GM21423 (cell line): ENCODE results near the gene NOTCH4.
"Not testable (repeated sequence)": the region's sequence is repeated elsewhere in the genome, so short reads cannot be mapped to it uniquely, and the experiment has no call there.

ENCODE experiments used
- ATAC-seq: cut with Tn5 transposase; IDR thresholded peaks from one replicate; pipeline ENCODE4 v1.9.1; 2021; ENCODE audit warnings: mild to moderate bottlenecking, moderate library complexity; ENCODE audit not compliant: unreplicated experiment

NOTCH4 gene

DNA sequence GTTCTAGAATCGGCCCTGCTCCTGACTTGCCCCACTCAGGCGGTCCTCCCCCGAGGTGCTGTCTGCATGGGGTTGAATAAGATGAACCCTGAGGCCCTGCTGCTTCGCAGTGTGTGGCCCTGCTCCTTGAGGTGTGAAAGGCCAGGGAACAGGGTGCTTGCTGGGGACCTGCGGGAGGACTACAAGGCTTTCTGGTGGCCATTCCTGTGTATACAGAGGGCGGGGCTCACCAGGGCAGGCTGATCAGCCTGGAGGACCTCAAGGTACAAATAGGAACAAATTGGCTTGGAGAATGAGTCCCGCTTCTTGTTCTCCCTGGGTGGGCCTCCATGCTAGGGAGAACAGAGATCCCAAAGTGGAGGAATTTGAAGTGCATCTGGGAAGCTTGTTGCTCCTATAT lies 5.7 kb downstream of the NOTCH4 start:
- ATAC-seq: no peak

DNA sequence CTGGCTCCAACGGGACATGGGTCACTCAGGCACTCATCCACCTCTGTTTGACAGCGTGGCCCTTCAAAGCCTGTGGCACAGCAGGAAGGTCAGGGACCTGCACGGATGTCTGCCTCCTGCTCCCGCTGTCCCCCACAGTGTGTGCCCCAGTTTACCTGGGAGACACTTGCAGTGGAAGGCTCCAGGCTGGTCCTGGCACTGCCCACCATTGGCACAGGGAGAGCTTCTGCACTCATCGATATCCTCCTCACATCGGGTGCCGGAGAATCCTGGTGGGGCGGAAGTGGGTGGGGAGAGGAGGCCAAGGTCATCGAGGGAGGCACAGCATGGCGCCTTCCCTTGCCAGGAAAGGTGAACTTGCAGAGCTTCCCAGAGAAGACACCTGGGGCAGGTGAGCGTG lies 6.9 kb downstream of the NOTCH4 start:
- no peak for ATAC-seq

DNA sequence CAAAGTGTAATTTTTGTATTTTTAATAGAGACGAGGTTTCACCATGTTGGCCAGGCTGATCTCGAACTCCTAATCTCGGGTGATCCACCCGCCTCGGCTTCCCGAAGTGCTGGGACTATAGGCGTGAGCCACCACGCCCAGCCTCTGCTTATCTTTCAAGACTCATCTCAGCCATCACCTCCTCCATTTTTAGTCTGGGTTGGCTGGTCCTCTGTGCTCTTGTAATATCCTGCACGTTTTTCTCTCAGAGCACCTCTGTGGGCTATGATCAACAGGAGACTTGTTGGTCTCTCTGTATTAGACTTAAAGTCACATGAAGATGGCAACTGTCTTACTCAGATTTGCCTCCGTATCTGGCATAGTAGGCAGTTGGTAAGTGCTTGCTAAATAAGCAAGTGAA lies 7.6 kb downstream of the NOTCH4 start:
- no peak for ATAC-seq

DNA sequence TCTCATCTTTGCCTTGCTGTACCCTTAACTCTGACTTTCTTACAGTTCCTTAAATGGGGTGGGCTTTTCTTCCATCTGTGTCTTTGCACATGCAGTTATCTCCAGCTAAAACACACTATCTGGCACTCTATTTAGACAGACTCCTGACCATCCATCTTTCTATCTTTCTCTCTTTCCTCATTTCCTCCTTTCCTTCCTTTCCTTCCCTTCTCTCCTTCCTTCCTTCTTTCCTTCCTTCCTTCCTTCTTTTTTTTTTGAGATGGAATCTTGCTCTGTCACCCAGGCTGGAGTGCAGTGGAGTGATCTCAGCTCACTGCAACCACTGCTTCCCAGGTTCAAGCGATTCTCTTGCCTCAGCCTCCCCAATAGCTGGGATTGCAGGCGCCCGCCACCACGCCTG lies 8.2 kb downstream of the NOTCH4 start:
- ATAC-seq: no peak

DNA sequence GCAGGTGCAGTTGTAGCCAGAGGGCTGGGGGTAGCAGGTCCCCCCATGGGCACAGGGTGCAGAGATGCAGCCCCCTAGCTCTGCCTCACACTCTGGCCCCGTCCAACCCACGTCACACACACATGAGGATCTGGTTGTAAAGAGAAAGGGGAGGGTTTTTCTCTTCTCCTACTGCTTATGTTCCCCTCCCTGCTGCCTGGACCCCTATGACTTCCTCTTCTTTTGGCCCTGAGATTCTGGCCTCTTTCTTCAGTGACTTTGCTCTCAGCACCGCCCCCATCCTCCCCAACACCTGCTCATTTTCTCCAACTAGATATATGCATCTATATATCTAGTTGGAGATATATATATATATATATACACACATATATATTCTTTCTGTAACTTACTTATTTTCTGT lies 9.7 kb downstream of the NOTCH4 start:
- ATAC-seq: no peak

DNA sequence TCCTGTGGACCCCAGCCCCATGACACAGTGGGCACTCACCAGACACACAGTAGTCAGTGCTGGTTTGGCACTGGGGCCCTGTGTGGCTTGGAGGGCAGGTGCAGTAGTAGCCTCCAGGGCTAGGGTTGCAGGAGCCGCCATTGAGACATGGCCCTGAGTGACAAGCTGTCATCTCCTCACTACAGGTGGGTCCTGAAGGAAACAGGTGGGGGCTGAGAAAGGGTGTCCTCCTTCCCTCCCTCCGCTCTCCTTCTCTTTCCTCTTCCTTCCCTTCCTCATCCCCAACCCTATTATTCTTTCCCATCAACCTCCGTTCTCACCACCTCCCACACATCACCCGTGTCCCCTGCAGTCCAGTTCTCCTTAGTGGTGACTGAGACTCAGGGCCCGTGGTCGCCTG lies 10.2 kb downstream of the NOTCH4 start:
- no peak for ATAC-seq

DNA sequence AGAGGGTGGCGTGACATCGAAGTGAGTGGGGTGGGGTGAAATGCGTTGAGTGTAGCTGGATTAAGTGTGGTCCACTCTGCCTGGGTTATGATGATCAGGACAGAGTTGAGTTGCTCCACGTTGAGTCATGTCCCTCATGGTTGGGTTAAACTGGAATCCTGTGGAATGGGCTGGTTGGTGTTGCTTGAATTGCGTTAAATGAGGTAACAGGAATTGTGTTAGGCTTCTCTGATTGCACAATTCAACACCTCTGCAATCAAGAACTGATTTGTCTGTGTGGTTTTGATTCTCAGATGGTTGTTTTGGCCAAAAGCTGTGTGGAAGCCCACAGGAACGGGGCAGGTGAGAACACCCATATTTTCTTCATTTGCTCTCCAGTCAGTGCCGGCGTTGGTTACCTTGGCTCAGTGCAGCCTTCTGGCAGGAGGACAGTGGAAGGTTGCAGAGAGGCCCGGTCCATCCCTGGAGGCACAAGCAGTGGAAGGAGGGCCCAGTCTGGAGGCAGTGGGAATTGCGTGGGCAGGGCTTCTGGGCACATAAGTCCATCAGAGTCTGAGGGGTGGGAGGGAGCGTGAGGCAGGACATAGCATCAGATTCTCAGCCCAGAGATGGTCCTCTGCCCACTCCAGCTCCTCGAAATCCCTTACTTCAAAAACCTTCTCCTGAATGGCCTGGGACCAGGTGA lies 11.6 kb downstream of the NOTCH4 start:
- no peak for ATAC-seq

DNA sequence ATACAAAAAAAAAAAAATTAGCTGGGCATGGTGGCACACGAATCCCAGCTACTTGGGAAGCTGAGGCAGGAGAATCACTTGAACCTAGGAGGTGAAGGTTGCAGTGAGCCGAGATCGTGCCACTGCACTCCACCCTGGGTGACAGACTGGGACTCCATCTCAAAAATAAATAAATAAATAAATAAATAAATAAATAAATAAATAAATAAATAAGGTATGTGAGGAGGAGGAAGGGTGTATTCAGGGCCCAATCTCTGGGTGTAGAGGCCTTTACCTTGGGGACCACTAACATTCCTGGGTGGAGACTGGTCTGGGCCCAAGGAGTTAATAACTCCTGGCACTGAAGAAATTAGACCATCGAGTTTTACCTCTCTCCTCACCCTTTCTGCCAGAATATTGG lies 12.4 kb downstream of the NOTCH4 start:
- not testable (repeated sequence) for ATAC-seq

DNA sequence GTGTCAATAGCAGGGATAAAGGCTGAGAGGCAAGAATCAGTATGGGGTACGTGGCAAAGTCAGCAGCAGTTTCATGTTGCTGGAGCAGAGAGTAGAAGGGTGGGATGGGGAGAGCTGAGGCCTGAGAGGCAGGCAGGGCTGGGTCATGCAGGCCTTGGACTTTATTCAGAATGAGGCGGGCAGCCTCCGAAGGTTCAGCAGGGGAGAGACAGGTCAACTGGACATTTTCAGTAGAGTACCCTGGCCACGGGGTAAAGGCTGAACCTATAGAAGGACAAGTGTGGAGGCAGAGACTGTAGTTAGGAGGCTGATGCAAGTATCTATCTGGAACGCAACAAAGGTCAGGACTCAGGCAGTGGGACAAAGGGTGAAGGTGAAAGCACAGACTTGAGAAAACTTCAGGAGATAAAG lies 13.7 kb downstream of the NOTCH4 start:
- ATAC-seq: no peak

DNA sequence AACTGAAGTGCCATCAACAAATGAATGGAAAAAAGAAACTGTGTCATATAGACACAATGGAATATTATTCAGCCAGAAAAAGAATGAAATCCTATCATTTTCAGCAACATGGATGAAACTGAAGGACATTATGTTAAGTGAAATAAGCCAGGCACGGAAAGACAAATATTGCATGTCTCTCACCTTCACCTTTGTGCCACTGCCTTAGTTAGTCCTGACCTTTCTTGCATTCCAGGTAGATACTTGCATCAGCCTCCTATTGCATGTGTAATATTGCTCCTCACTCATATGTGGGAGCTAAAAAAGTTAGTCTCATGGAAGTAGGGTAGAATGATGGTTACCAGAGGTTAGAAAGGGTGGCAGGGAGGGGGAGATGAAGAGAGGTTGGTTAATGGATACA lies 14.9 kb downstream of the NOTCH4 start:
- no peak for ATAC-seq

DNA sequence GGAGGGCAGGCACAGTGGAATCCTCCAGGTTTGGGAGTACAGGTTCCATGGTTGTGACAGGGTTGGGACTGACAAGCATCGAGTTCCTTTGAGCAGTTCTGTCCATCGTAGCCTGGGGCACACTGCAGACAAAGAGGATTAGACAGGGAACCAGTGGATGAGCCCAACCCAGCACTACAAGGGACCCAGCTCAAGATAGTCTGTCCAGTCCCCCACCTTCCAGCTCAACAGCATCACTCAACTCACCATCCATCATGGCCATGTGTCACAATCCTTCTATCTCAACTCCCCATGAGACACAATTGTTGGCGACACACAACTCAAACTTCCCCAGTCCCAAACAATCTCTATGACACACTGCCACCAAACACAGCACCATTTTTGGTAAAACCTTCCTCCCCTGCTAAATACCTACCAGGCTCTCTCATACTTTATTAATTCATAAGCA lies 19.6 kb downstream of the NOTCH4 start:
- ATAC-seq: no peak

DNA sequence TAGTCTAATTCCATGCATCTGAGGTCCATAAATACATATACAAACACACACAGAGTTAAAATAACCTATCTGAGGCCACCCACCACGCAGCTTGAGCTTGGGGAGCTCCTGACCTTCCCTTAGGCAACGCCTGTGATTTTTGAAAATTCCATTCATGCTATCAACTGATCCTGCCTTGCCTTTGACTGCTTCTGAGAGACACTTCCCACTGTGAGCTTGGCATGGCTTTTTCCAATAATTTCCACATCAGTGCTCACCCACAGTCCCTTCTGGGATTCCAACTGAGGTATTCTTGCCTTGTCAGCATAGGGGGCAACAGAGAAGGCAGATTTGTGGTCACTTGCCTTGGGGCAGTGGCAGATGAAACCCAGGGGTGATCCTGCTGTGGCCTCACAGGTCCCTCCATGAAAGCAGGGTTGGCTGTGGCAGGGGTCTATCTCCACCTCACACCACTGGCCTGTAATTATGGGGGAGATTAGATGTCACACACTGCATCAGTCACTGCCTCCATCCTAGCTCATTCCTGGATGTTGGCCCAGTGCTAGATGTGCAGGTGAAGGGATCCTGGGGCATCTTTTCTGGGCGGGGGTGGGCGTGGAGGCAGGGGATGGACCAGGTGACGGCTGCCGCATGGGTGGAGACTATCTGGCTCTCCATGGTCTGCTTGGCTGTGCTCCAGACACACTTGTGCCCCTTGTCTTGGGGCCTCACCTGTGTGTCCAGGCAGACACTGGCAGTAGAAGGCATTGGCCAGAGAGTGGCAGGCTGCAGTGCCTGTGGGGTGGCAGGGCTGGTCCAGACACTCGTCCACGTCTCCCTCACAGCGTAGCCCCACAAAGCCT lies 20.2 kb downstream of the NOTCH4 start:
- no peak for ATAC-seq

DNA sequence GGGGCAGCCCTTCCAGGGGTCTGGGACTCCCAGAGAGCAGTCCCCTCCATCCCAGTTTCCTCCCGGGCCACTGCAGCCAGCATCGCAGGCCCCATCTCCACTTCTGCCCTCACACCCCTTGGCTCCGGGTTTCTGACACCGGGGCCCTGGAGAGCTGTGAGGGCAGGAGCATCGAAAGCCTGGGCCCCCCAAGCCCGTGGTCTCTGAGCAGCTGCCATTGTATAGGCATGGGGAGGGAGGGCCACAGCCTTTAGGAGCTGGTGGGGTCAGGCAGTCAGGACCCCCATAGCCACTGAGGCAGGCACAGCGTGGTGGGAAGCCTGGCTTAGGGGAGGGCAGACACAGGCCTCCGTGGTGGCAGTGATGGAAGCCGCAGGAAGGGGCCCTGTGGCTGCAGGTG lies 21.7 kb downstream of the NOTCH4 start:
- no peak for ATAC-seq

DNA sequence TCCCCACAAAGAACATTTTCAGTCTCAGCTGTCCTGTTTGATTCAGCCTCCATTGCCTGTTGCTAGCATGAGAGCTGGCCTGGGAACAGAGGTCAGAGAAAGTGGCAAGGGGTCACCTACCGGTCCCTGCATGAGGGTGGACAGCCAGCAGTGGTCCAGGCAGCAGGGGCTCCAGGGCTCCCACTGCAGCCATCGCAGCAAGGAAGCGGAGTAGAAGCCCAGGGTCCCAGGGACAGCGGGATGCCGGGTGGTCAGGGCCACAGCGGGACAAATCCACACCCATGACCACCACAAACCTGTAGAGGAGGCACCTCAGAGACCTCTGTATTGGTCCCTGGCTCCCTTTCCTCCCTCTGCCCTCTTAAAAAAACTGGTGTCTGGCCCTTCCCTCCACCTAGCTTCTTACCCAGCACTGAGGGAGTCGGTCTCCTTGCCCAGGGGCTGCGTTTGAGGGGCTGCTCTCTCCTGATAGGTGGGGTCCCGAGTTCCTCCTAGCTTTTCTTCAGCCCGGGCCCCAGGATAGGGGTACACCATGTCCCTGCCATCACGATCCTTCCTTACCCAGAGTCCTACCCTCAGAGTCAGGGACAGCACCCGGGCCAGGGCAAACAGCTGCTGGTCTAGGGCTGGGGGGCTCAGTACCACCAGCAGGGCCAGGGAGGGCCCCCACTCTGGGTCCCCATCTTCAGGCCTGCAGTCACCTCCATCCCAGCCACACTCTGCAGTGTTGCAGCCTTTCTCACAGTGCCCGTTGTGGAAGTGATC lies 23.0 kb downstream of the NOTCH4 start:
- ATAC-seq: no peak

DNA sequence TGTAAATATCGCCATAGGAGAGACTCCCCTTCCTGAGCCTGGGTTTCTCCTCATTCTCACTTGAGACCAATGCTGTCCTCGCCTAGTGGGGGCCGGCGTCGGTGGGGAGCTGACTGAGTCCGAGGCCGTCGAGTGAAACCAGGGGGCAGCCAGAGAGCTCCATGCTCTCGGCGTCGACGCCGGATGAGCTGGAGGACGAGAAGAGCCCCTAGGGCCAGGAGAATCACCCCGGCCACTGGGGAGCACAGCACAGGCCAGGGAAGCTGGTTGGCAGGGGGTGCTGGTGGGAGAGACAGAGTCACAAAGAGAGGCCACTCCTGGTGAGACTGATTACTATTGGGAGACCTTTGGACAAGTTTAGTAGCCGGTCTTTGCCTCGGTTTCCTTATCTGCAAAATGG lies 25.0 kb downstream of the NOTCH4 start:
- no peak for ATAC-seq

DNA sequence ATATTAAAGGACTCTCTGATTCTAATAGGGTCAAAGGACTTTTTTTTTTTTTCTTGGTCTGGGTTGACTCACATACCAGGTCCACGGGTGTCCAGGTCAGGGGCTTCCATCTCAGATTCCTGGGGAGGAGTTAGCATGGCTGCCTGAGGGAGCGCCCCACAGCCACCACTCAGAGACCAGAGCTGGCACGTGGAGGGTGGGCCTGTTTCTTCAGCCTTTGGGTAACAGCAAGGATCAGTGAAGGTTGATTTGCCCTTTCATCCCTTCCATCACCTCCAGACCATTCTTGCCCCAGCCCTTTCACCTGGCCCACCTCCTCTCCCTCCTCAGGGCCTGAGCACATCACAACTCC lies 25.5 kb downstream of the NOTCH4 start:
- ATAC-seq: no peak

DNA sequence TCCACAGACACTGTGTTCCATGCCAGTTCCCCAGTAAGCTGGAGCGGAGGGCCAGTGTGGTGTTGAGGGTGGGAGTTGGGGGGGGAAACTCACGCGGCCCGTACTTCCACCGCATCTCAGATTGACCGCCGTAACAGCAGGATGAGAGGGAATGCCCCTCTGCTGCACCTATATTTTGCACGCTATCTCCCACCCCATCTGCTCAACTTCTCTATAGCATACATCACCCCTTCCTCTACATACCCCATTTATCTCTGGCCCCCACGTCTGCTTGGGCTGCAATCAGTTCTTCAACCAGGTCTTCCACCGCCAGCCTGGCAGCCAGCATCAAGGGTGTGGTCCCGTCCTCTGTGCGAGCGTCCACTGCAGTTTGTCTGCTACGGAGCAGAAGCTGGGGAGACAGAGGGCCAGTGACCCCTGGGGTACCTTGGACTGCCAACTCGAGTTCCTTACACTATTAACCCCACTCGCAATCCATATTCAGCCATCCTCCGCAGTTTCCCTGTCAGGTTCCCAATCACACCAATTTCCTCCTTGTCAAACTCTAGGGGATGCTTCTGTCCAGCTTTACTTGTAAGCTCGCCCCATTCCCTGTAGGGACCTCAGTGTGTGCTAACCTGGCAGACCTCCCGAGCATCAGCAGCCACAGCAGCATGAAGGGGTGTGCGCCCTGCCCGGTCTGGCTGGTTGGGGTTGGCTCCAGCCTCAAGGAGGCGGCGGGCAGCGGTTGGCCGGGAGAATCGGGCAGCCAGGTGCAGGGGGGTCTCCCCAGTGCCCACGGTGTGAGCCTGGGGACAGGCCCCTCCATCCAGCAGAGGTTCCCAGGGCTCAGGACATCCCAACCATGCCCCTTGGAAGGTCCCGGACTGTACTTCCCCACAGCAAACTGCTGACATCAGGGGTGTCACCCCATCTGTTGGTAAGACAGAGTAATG lies 26.9 kb downstream of the NOTCH4 start:
- no peak for ATAC-seq

DNA sequence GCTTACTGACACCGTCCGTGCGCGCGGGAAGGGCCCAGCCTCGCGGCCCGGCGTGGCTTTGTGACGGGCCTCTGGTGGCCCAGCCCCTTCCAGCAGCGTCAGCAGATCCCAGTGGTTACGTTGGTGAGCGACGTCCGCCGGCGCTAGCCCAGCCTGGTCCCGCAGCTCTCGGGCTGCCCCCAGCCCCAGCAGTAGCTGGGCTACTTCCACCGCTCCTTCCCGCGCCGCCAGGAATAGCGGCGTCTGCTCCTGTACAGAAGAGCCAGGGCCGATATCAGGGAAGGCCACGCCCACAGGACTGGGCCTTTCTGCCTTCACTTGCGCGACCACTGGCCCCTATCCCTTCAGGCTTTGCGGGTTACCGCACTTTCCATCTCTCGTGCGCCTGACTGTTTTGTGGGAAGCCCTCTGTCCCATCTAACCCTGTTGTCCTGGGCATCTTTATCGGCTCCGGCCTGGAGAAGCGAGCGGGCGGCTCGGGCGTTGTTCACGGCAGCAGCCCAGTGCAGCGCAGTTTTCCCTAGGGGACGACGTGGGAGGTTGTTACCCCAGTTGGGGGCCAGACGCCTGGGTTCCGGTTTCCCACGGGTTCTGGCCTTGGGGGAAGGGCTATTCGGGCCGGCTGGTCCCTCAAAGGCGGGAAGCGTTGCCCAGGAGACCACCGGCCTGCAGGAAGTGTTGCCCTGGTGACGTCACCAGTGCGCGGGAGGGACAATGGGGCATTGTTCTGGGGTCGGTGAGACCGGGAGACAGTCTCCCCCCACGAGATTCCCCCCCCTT lies 27.8 kb downstream of the NOTCH4 start:
- ATAC-seq: peak; percentile 14

DNA sequence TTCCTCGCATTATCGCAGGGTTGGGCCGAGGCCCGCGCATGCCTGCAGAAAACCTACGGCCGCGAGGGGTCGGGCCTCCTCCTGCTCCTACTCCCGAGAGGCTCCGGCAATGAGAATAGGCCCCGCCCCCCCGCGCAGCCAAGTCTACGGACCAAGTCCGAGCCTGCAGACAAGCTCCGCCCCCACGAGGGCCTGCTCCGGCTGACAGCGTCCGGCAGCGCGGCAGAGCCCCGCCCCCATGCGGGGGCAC lies 28.3 kb downstream of the NOTCH4 start:
- peak; percentile 71 for ATAC-seq
